Measurements from ENCODE around the gene RABEP1.

GRCh38 chr17:5418858-5419355 lies 136.8 kb downstream of the RABEP1 start:
- TF ChIP-seq POLR2A (IDR thresholded peaks at IDR 0.05; ENCODE audit: low read depth, low read length) (no peak), TAF1 (IDR thresholded peaks at IDR 0.05; ENCODE audit: borderline replicate concordance, low read depth, low read length) (no peak)
